ENCODE results near the gene PZP. TPM values are rescaled to one million over a fixed set of nuclear protein-coding genes. Genes with fewer than 3 reads are reported as not detected.
A peak's percentile ranks its signal among the peaks of the same experiment; 100 is the strongest.

Gene PZP
- total RNA-seq, 1 donor from 2014 or later, result 0.36 TPM

DNA sequence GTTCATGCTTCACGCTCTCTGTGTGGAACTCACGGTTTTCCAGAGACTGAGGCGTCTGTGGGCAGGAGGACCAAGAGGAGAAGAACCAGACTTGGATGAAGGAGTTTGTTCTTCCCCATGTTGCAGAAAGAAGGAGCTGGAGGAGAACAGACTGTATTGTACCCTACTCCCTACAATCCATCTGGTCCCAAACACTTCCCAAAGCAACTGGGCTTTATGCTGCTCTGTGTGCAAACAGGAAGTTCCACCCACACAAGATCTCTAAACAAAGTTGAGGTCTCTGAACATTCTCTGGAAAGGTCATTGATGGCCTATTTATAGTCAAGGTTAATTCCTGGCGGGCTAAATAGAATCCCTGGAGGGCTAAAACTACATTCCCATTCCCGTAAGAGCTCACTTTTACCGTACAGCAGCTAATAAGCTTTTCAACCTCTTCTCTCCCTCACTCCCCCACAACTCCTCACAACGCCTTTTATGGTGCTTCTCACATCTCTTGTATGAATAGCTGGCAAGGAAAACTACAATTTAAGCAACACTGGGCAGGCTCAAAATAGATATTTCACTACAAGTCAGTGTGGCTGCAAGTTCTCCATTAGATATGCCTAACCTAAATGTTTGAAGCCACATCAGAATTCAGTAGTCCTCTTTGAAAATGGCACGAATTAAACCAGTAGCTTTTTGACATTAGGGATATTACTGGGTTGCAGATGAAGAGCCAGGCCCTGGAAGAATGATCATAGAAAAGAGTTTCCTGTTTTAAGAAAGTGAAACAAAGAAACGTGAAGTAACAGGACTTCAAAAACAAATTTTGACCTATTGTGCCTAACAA lies 92.2 kb downstream of the PZP start, which contains the start of gene A2M:
Gene A2M (minus strand): TSS at position 189 of the 829 bp plus-strand sequence. CDS start 70 bp downstream, at position 119.
- intact Hi-C loops (cut with micrococcal nuclease), result no loop called here
- H3K27ac ChIP-seq (replicated peaks), result peak within 1 kb of the TSS; percentile 91
- H3K4me3 ChIP-seq, result peak within 1 kb of the TSS; percentile 70
- H3K36me3 ChIP-seq, result peaks cover 25% of the 10 kb centered on the region
- DNase-seq, result no peak
- H3K27me3 ChIP-seq (ENCODE audit: low read depth), result no peaks in the 10 kb centered on the region
- no peaks in the 10 kb centered on the region for H3K9me3 ChIP-seq (replicated peaks)
- TF ChIP-seq, protein P1, sequence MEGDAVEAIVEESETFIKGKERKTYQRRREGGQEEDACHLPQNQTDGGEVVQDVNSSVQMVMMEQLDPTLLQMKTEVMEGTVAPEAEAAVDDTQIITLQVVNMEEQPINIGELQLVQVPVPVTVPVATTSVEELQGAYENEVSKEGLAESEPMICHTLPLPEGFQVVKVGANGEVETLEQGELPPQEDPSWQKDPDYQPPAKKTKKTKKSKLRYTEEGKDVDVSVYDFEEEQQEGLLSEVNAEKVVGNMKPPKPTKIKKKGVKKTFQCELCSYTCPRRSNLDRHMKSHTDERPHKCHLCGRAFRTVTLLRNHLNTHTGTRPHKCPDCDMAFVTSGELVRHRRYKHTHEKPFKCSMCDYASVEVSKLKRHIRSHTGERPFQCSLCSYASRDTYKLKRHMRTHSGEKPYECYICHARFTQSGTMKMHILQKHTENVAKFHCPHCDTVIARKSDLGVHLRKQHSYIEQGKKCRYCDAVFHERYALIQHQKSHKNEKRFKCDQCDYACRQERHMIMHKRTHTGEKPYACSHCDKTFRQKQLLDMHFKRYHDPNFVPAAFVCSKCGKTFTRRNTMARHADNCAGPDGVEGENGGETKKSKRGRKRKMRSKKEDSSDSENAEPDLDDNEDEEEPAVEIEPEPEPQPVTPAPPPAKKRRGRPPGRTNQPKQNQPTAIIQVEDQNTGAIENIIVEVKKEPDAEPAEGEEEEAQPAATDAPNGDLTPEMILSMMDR (IDR thresholded peaks at IDR 0.05; ENCODE audit: borderline replicate concordance), result no peak
- peaks cover 74% of the 10 kb centered on the region for H3K4me1 ChIP-seq

DNA sequence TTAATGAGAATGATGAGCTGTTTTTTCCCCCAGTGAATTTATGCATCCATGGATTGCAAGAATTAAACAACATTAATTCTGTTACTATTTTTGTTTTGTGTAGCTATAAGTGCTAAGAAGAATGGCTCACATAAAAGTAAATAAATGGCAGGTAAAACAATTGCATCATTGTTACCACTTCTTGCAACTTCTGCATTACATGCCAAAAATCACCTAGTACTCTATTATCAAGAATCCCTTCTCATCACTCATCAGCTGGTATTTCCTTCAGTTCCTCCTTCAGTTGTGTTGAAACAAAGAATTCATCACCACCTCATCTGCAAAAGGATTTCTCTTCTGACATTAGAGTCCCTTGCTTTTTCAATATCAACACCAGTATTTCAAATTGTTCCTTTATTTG lies 93.2 kb downstream of the PZP start:
- intact Hi-C loops (cut with micrococcal nuclease), result no loop called here
- Histone ChIP-seq H3K9me3 (replicated peaks) (no peaks in the 10 kb centered on the region), H3K4me3 (peak overlapping the region; percentile 70), H3K4me1 (peaks cover 75% of the 10 kb centered on the region), H3K27me3 (ENCODE audit: low read depth) (no peaks in the 10 kb centered on the region), H3K36me3 (peaks cover 35% of the 10 kb centered on the region), H3K27ac (replicated peaks) (peak overlapping the region; percentile 91)
- no peak for DNase-seq
- TF ChIP-seq, protein P1 (IDR thresholded peaks at IDR 0.05; ENCODE audit: borderline replicate concordance), result no peak

GRCh38 chr12:9113987-9114309 lies 94.2 kb downstream of the PZP start:
- no peak for DNase-seq

GRCh38 chr12:9113296-9113986 lies 94.8 kb downstream of the PZP start:
- DNase-seq, result no peak
- peak overlapping the region; percentile 91 for H3K27ac ChIP-seq (replicated peaks)
- TF ChIP-seq, protein P1 (IDR thresholded peaks at IDR 0.05; ENCODE audit: borderline replicate concordance), result no peak
- peaks cover 50% of the 10 kb centered on the region for H3K36me3 ChIP-seq
- H3K4me3 ChIP-seq, result peak overlapping the region; percentile 70
- no peaks in the 10 kb centered on the region for H3K9me3 ChIP-seq (replicated peaks)
- intact Hi-C loops (cut with micrococcal nuclease), result no loop called here
- peaks cover 71% of the 10 kb centered on the region for H3K4me1 ChIP-seq
- no peaks in the 10 kb centered on the region for H3K27me3 ChIP-seq (ENCODE audit: low read depth)

More at GRCh38 chr12:9113987-9114309, 94.2 kb downstream of the PZP start:
- peak overlapping the region; percentile 91 for H3K27ac ChIP-seq (replicated peaks)
- TF ChIP-seq, protein P1 (IDR thresholded peaks at IDR 0.05; ENCODE audit: borderline replicate concordance), result no peak
- no peaks in the 10 kb centered on the region for H3K9me3 ChIP-seq (replicated peaks)
- H3K27me3 ChIP-seq (ENCODE audit: low read depth), result no peaks in the 10 kb centered on the region
- H3K4me3 ChIP-seq, result peak overlapping the region; percentile 70
- intact Hi-C loops (cut with micrococcal nuclease), result no loop called here
- peaks cover 71% of the 10 kb centered on the region for H3K4me1 ChIP-seq
- peaks cover 45% of the 10 kb centered on the region for H3K36me3 ChIP-seq

- peak overlapping the region; percentile 91 for H3K27ac ChIP-seq (replicated peaks)
- peaks cover 68% of the 10 kb centered on the region for H3K4me1 ChIP-seq
- TF ChIP-seq, protein P1 (IDR thresholded peaks at IDR 0.05; ENCODE audit: borderline replicate concordance), result no peak
- DNase-seq, result no peak
- no peaks in the 10 kb centered on the region for H3K9me3 ChIP-seq (replicated peaks)
- peak overlapping the region; percentile 70 for H3K4me3 ChIP-seq
- H3K27me3 ChIP-seq (ENCODE audit: low read depth), result no peaks in the 10 kb centered on the region
- intact Hi-C loops (cut with micrococcal nuclease), result no loop called here
- H3K36me3 ChIP-seq, result peaks cover 60% of the 10 kb centered on the region
Observed at GRCh38 chr12:9112076-9112853, 95.9 kb downstream of the PZP start.
